ENCODE measurements around the gene KCNQ1OT1. TPM values are rescaled to one million over a fixed set of nuclear protein-coding genes. Genes with fewer than 3 reads are reported as not detected.

KCNQ1OT1 gene
- total and polyA plus RNA-seq, 10 donors, result 0.02 to 3.1 (median 1.7) TPM

DNA sequence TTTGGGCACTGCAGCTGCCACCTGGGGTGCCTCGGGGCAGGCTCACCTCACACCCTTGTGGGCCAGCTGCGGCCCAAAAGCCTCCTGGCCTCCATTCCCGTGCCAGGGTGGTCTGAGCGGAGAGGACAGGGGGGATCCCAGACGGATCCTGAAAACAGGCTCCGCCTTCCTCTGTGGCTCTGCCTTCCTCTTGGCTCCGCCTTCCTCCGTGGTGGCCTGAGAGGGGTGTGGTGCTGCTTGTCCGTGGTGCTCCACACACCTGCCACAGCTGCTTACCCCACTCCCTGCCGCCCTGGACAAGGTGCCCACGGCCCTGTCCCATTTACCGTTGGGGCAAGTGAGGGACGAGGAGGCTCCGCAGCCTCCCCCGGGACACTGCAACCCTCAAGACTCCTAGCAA is 23.2 kb upstream of the KCNQ1OT1 start:
- intact Hi-C loops (cut with DNase I; ENCODE audit: low total_unique reads), result no loop called here
- 86 to 90% (median 87%) methylated on average over 4 to 15 of the region's 15 CpGs for WGBS, 5 donors
- no peak for DNase-seq
- H3K27me3 ChIP-seq (replicated peaks in 1 of 7), result no peaks in the 10 kb centered on the region
- H3K36me3 ChIP-seq, result no peaks in the 10 kb centered on the region
- no peak overlapping the region for H3K4me3 ChIP-seq
- no peaks in the 10 kb centered on the region for H3K9me3 ChIP-seq
- H3K4me1 ChIP-seq, result no peaks in the 10 kb centered on the region
- no peak for TF ChIP-seq POLR2A (IDR thresholded peaks at IDR 0.05)
- no peak for TF ChIP-seq POLR2AphosphoS5 (IDR thresholded peaks at IDR 0.05)
- TF ChIP-seq, protein P1, sequence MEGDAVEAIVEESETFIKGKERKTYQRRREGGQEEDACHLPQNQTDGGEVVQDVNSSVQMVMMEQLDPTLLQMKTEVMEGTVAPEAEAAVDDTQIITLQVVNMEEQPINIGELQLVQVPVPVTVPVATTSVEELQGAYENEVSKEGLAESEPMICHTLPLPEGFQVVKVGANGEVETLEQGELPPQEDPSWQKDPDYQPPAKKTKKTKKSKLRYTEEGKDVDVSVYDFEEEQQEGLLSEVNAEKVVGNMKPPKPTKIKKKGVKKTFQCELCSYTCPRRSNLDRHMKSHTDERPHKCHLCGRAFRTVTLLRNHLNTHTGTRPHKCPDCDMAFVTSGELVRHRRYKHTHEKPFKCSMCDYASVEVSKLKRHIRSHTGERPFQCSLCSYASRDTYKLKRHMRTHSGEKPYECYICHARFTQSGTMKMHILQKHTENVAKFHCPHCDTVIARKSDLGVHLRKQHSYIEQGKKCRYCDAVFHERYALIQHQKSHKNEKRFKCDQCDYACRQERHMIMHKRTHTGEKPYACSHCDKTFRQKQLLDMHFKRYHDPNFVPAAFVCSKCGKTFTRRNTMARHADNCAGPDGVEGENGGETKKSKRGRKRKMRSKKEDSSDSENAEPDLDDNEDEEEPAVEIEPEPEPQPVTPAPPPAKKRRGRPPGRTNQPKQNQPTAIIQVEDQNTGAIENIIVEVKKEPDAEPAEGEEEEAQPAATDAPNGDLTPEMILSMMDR (IDR thresholded peaks at IDR 0.05 in 8 of 11, conservative IDR thresholded peaks at IDR 0.05 in 3 of 11), result no peak
- no peak overlapping the region for H3K27ac ChIP-seq

GRCh38 chr11:2721210-2721916 is 21.6 kb upstream of the KCNQ1OT1 start:
- no peaks in the 10 kb centered on the region for H3K4me1 ChIP-seq
- H3K27ac ChIP-seq, result no peak overlapping the region
- no peaks in the 10 kb centered on the region for H3K36me3 ChIP-seq
- H3K9me3 ChIP-seq, result no peaks in the 10 kb centered on the region
- TF ChIP-seq, protein P1 (IDR thresholded peaks at IDR 0.05 in 8 of 11, conservative IDR thresholded peaks at IDR 0.05 in 3 of 11), result no peak
- TF ChIP-seq POLR2AphosphoS5 (IDR thresholded peaks at IDR 0.05), result no peak
- TF ChIP-seq POLR2A (IDR thresholded peaks at IDR 0.05), result no peak
- no peak for DNase-seq
- WGBS, 5 donors, result 79 to 91% (median 89%) methylated on average over 22 to 27 of the region's 27 CpGs
- H3K4me3 ChIP-seq, result no peak overlapping the region
- H3K27me3 ChIP-seq (replicated peaks in 1 of 7), result no peaks in the 10 kb centered on the region
- intact Hi-C loops (cut with DNase I; ENCODE audit: low total_unique reads), result no loop called here

- H3K9me3 ChIP-seq, result no peaks in the 10 kb centered on the region
- no peaks in the 10 kb centered on the region for H3K36me3 ChIP-seq
- no peak for TF ChIP-seq POLR2A (IDR thresholded peaks at IDR 0.05)
- no peak for TF ChIP-seq POLR2AphosphoS5 (IDR thresholded peaks at IDR 0.05)
- TF ChIP-seq, protein P1 (IDR thresholded peaks at IDR 0.05 in 8 of 11, conservative IDR thresholded peaks at IDR 0.05 in 3 of 11), result no peak
- intact Hi-C loops (cut with DNase I; ENCODE audit: low total_unique reads), result no loop called here
- no peak overlapping the region for H3K4me3 ChIP-seq
- H3K27me3 ChIP-seq (replicated peaks in 1 of 7), result no peaks in the 10 kb centered on the region
- H3K27ac ChIP-seq, result no peak overlapping the region
- DNase-seq, result no peak
- 78 to 90% (median 86%) methylated on average over 16 to 17 of the region's 17 CpGs for WGBS, 5 donors
- H3K4me1 ChIP-seq, result no peaks in the 10 kb centered on the region
Observed at GRCh38 chr11:2719831-2720590, 20.2 kb upstream of the KCNQ1OT1 start.

GRCh38 chr11:2718817-2719438 is 19.1 kb upstream of the KCNQ1OT1 start:
- DNase-seq, result no peak
- TF ChIP-seq POLR2AphosphoS5 (IDR thresholded peaks at IDR 0.05) (no peak), POLR2A (IDR thresholded peaks at IDR 0.05) (no peak)
- TF ChIP-seq, protein P1 (IDR thresholded peaks at IDR 0.05 in 8 of 11, conservative IDR thresholded peaks at IDR 0.05 in 3 of 11), result no peak
- H3K27me3 ChIP-seq (replicated peaks in 1 of 7), result no peaks in the 10 kb centered on the region
- peaks cover 0 to 3% (median 0%) of the 10 kb centered on the region in 6 donors for H3K36me3 ChIP-seq
- intact Hi-C loops (cut with DNase I; ENCODE audit: low total_unique reads), result no loop called here
- 89 to 95% (median 93%) methylated on average over 10 to 11 of the region's 11 CpGs for WGBS, 5 donors
- H3K4me1 ChIP-seq, result no peaks in the 10 kb centered on the region
- H3K27ac ChIP-seq, result no peak overlapping the region
- H3K9me3 ChIP-seq, result no peaks in the 10 kb centered on the region
- no peak overlapping the region for H3K4me3 ChIP-seq
